WTC11 (cell line): ENCODE data around the gene HPSE. TPM values are rescaled to one million over a fixed set of nuclear protein-coding genes. Genes with fewer than 3 reads are reported as not detected.

Experiments used
- ATAC-seq: fragments of 200-7000 bp; cut with Tn5 transposase; 2 replicates; pipeline ENCODE4 v1.10.0; 2021; ENCODE audit warnings: mild to moderate bottlenecking, moderate library complexity
- CTCF ChIA-PET: fragments of 300-600 bp; sonication (Branson Sonifier 250); formaldehyde crosslinking; loops from one replicate; lab custom pipeline; 2021; ENCODE audit warnings: antibody characterized with exemption; lab: Charles Lee
- POLR2A ChIA-PET: fragments of 350-600 bp; sonication (Branson Sonifier 250); formaldehyde crosslinking; loops from one replicate; lab custom pipeline; 2021; ENCODE audit warnings: antibody characterized with exemption; lab: Charles Lee
- DNase-seq: peaks from one replicate; pipeline ENCODE4 v3.0.0; 2021; ENCODE audit warnings: low spot score
- H3K27ac Mint-ChIP-seq: 2 replicates; pipeline ENCODE4 v1.8.0; 2021; ENCODE audit warnings: mixed read lengths
- H3K27me3 Mint-ChIP-seq: 2 replicates; pipeline ENCODE4 v1.8.0; 2021; ENCODE audit warnings: low read depth, mild to moderate bottlenecking, moderate library complexity, mixed read lengths
- H3K36me3 Mint-ChIP-seq: 2 replicates; pipeline ENCODE4 v1.8.0; 2021; ENCODE audit warnings: mixed read lengths
- H3K4me1 Mint-ChIP-seq: 2 replicates; pipeline ENCODE4 v1.8.0; 2022; ENCODE audit warnings: mixed read lengths
- H3K4me3 Mint-ChIP-seq: 2 replicates; pipeline ENCODE4 v1.8.0; 2021; ENCODE audit warnings: mild to moderate bottlenecking, moderate library complexity, mixed read lengths
- H3K9me3 Mint-ChIP-seq: 2 replicates; pipeline ENCODE4 v1.8.0; 2021; ENCODE audit warnings: mixed read lengths
- AR ChIP-seq: fragments of 250-450 bp; sonication (Bioruptor Pico); IDR thresholded peaks from 2 replicates; pipeline ENCODE4 v1.9.0; 2021; ENCODE audit warnings: mild to moderate bottlenecking
- E2F1 ChIP-seq: sonication (generic); formaldehyde crosslinking; IDR thresholded peaks from 2 replicates; pipeline ENCODE4 v1.8.0; 2022; ENCODE audit warnings: mild to moderate bottlenecking, missing genetic modification reagents
- ERG ChIP-seq: fragments of 250-450 bp; sonication (Bioruptor Pico); IDR thresholded peaks from 2 replicates; pipeline ENCODE4 v1.8.0; 2021; ENCODE audit warnings: mild to moderate bottlenecking
- ESRRA ChIP-seq: sonication (generic); formaldehyde crosslinking; IDR thresholded peaks from 2 replicates; pipeline ENCODE4 v1.8.1; 2022; ENCODE audit warnings: mild to moderate bottlenecking, missing genetic modification reagents, borderline replicate concordance
- FOXP4 ChIP-seq: sonication (generic); formaldehyde crosslinking; IDR thresholded peaks from 2 replicates; pipeline ENCODE4 v1.8.0; 2022; ENCODE audit warnings: mild to moderate bottlenecking, missing genetic modification reagents
- JAZF1 ChIP-seq: fragments of 250-450 bp; sonication (Bioruptor Pico); IDR thresholded peaks from 2 replicates; pipeline ENCODE4 v1.9.0; 2021; ENCODE audit warnings: moderate library complexity, mild to moderate bottlenecking, inconsistent platforms
- KAT7 ChIP-seq: sonication (generic); formaldehyde crosslinking; IDR thresholded peaks from 2 replicates; pipeline ENCODE4 v1.8.1; 2023; ENCODE audit warnings: missing genetic modification reagents, mild to moderate bottlenecking, borderline replicate concordance
- MLX ChIP-seq: sonication (generic); formaldehyde crosslinking; IDR thresholded peaks from 2 replicates; pipeline ENCODE4 v1.8.1; 2023; ENCODE audit warnings: mild to moderate bottlenecking, missing genetic modification reagents, moderate library complexity
- NFE2L1 ChIP-seq: sonication (generic); formaldehyde crosslinking; IDR thresholded peaks from 2 replicates; pipeline ENCODE4 v1.8.1; 2023; ENCODE audit warnings: missing genetic modification reagents
- NR1H2 ChIP-seq: sonication (generic); formaldehyde crosslinking; IDR thresholded peaks from 2 replicates; pipeline ENCODE4 v1.9.0; 2021; ENCODE audit warnings: mild to moderate bottlenecking, moderate library complexity, missing genetic modification reagents
- NR3C1 ChIP-seq: sonication (generic); formaldehyde crosslinking; conservative IDR thresholded peaks from 2 replicates; pipeline ENCODE4 v1.8.1; 2023; ENCODE audit warnings: low read depth, mild to moderate bottlenecking, missing genetic modification reagents
- OVOL2 ChIP-seq: fragments of 250-450 bp; sonication (Bioruptor Pico); IDR thresholded peaks from 2 replicates; pipeline ENCODE4 v1.9.0; 2021; ENCODE audit warnings: mild to moderate bottlenecking, borderline replicate concordance
- PREB ChIP-seq: sonication (generic); formaldehyde crosslinking; IDR thresholded peaks from 2 replicates; pipeline ENCODE4 v1.8.1; 2022; ENCODE audit warnings: mild to moderate bottlenecking, missing genetic modification reagents, moderate library complexity, borderline replicate concordance
- SMAD3 ChIP-seq: sonication (generic); formaldehyde crosslinking; IDR thresholded peaks from 2 replicates; pipeline ENCODE4 v1.8.0; 2022; ENCODE audit warnings: missing genetic modification reagents, mild to moderate bottlenecking, borderline replicate concordance
- SP1 ChIP-seq: sonication (generic); formaldehyde crosslinking; conservative IDR thresholded peaks from 2 replicates; pipeline ENCODE4 v1.8.1; 2022; ENCODE audit warnings: missing genetic modification reagents
- USF1 ChIP-seq: sonication (generic); formaldehyde crosslinking; IDR thresholded peaks from 2 replicates; pipeline ENCODE4 v1.8.0; 2022; ENCODE audit warnings: mild to moderate bottlenecking, missing genetic modification reagents
- ZBTB43 ChIP-seq: sonication (generic); formaldehyde crosslinking; IDR thresholded peaks from 2 replicates; pipeline ENCODE4 v1.8.1; 2023; ENCODE audit warnings: mild to moderate bottlenecking, missing genetic modification reagents
- ZMAT4 ChIP-seq: fragments of 250-450 bp; sonication (Bioruptor Pico); IDR thresholded peaks from 2 replicates; pipeline ENCODE4 v1.9.0; 2021; ENCODE audit warnings: mild to moderate bottlenecking
- ZNF263 ChIP-seq: sonication (generic); formaldehyde crosslinking; IDR thresholded peaks from 2 replicates; pipeline ENCODE4 v1.8.1; 2022; ENCODE audit warnings: low read depth, mild to moderate bottlenecking, moderate library complexity, missing genetic modification reagents
- total RNA-seq: library from RNA; stranded (reverse); gene quantifications from 3 replicates; pipeline ENCODE4 v1.2.3, GENCODE V29; 2021

HPSE gene
- total RNA-seq, 1 experiment from 2014 or later, result 3.0 TPM

- H3K27me3 Mint-ChIP-seq, result no peaks in the 10 kb centered on the region
- ChIA-PET POLR2A (no interaction called here), CTCF (no interaction called here)
- H3K9me3 Mint-ChIP-seq, result no peaks in the 10 kb centered on the region
- no peak overlapping the region for H3K4me3 Mint-ChIP-seq
- H3K4me1 Mint-ChIP-seq, result no peaks in the 10 kb centered on the region
- no peak overlapping the region for H3K27ac Mint-ChIP-seq
- TF ChIP-seq SP1 (CRISPR knock-in tag) (no peak), ERG (CRISPR knock-in tag) (no peak), KAT7 (CRISPR knock-in tag) (no peak), MLX (CRISPR knock-in tag) (no peak), NR3C1 (no peak), PREB (CRISPR knock-in tag) (no peak), FOXP4 (CRISPR knock-in tag) (no peak), ZBTB43 (CRISPR knock-in tag) (no peak)
- ATAC-seq, result no peak
- H3K36me3 Mint-ChIP-seq, result peaks cover 13% of the 10 kb centered on the region
- DNase-seq, result no peak
Measured at GRCh38 chr4:83262682-83263081, 72.0 kb downstream of the HPSE start.

- POLR2A ChIA-PET, result interaction anchor here (1.2 kb wide), 1 partner anchor 23 kb away, joined by 3 read pairs; the partner anchor contains the start of gene COQ2
- no peaks in the 10 kb centered on the region for H3K9me3 Mint-ChIP-seq
- no peaks in the 10 kb centered on the region for H3K27me3 Mint-ChIP-seq
- no peaks in the 10 kb centered on the region for H3K4me1 Mint-ChIP-seq
- DNase-seq (no peak), ATAC-seq (no peak)
- CTCF ChIA-PET, result interaction anchor here (0.7 to 1.8 kb wide), 8 partner anchors 19 to 838 kb away, joined by 3 to 10 read pairs (median 4); partner anchors contain the start of gene COPS4
- H3K4me3 Mint-ChIP-seq, result no peak overlapping the region
- H3K27ac Mint-ChIP-seq, result no peak overlapping the region; the same call in 1 of the 2 replicates
- peaks cover 13% of the 10 kb centered on the region for H3K36me3 Mint-ChIP-seq
- TF ChIP-seq AR (CRISPR knock-in tag) (no peak), FOXP4 (CRISPR knock-in tag) (no peak), E2F1 (CRISPR knock-in tag) (no peak), NR1H2 (CRISPR knock-in tag) (no peak), USF1 (no peak), JAZF1 (CRISPR knock-in tag) (no peak), SMAD3 (no peak), NFE2L1 (no peak), OVOL2 (no peak), ZNF263 (CRISPR knock-in tag) (no peak), ESRRA (no peak), ZMAT4 (CRISPR knock-in tag) (no peak)
Measured at GRCh38 chr4:83261307-83261706, 73.3 kb downstream of the HPSE start.
